GM23338 (cell line): ENCODE data around the gene PPME1. TPM values are rescaled to one million over a fixed set of nuclear protein-coding genes. Genes with fewer than 3 reads are reported as not detected.

Experiments
- ATAC-seq: fragments of 200-7000 bp; cut with Tn5 transposase; 3 replicates; pipeline ENCODE4 v1.9.1; 2020
- DNase-seq: peaks from one replicate; pipeline ENCODE4 v3.0.0-alpha.2; 2015; ENCODE audit warnings: low spot score
- H2AFZ ChIP-seq: fragments of 200-600 bp; sonication (generic); 2 replicates; pipeline ENCODE4 v1.8.0; 2016; ENCODE audit warnings: antibody characterized with exemption, mild to moderate bottlenecking, moderate library complexity
- H3F3A ChIP-seq: fragments of 200-600 bp; sonication (generic); replicated peaks from 2 replicates; pipeline ENCODE4 v1.8.0; 2017; ENCODE audit warnings: antibody characterized with exemption, mixed run types, low read depth
- H3K27ac ChIP-seq: fragments of 200-600 bp; sonication (generic); 2 replicates; pipeline ENCODE4 v1.6.1; 2016; ENCODE audit warnings: low read depth
- H3K27me3 ChIP-seq: fragments of 200-600 bp; sonication (generic); 2 replicates; pipeline ENCODE4 v1.8.0; 2016; ENCODE audit warnings: mild to moderate bottlenecking, mixed run types, moderate library complexity; ENCODE audit not compliant: insufficient read depth
- H3K36me3 ChIP-seq: fragments of 200-600 bp; sonication (generic); 2 replicates; pipeline ENCODE4 v1.8.0; 2016; ENCODE audit warnings: mild to moderate bottlenecking; ENCODE audit not compliant: insufficient read depth
- H3K4me1 ChIP-seq: fragments of 200-600 bp; sonication (generic); 2 replicates; pipeline ENCODE4 v1.8.0; 2016; ENCODE audit warnings: mild to moderate bottlenecking, moderate library complexity; ENCODE audit not compliant: insufficient read depth
- H3K4me2 ChIP-seq: fragments of 200-600 bp; sonication (generic); 2 replicates; pipeline ENCODE4 v1.7.1; 2017; ENCODE audit warnings: mixed run types
- H3K4me3 ChIP-seq: fragments of 200-600 bp; sonication (generic); 2 replicates; pipeline ENCODE4 v1.6.1; 2016; ENCODE audit warnings: mixed run types
- H3K79me2 ChIP-seq: fragments of 200-600 bp; sonication (generic); replicated peaks from 2 replicates; pipeline ENCODE4 v1.8.0; 2017; ENCODE audit warnings: mild to moderate bottlenecking; ENCODE audit not compliant: insufficient read depth
- H3K9me2 ChIP-seq: fragments of 200-600 bp; sonication (generic); 2 replicates; pipeline ENCODE4 v1.8.0; 2017; ENCODE audit not compliant: insufficient read depth
- H4K20me1 ChIP-seq: fragments of 200-600 bp; sonication (generic); replicated peaks from 2 replicates; pipeline ENCODE4 v1.8.0; 2017; ENCODE audit warnings: mild to moderate bottlenecking; ENCODE audit not compliant: insufficient read depth
- H3K27ac Mint-ChIP-seq: 2 replicates; pipeline ENCODE4 v1.8.0; 2020; ENCODE audit warnings: inconsistent platforms, mild to moderate bottlenecking, moderate library complexity, mixed read lengths
- H3K27me3 Mint-ChIP-seq: 3 replicates; pipeline ENCODE4 v1.8.0; 2022; ENCODE audit warnings: low read depth, mild to moderate bottlenecking, moderate library complexity, mixed read lengths, inconsistent platforms; ENCODE audit not compliant: insufficient read depth, poor library complexity
- H3K36me3 Mint-ChIP-seq: 3 replicates; pipeline ENCODE4 v1.8.0; 2021; ENCODE audit warnings: low read depth, mild to moderate bottlenecking, inconsistent platforms, moderate library complexity, mixed read lengths
- H3K4me1 Mint-ChIP-seq: 3 replicates; pipeline ENCODE4 v1.8.0; 2020; ENCODE audit warnings: mild to moderate bottlenecking, inconsistent platforms, mixed read lengths
- H3K4me3 Mint-ChIP-seq: 3 replicates; pipeline ENCODE4 v1.8.0; 2021; ENCODE audit warnings: moderate library complexity, mild to moderate bottlenecking, inconsistent platforms, mixed read lengths
- H3K9me3 Mint-ChIP-seq: 3 replicates; pipeline ENCODE4 v1.8.0; 2020; ENCODE audit warnings: moderate library complexity, mild to moderate bottlenecking, inconsistent platforms, mixed read lengths
- CREB1 ChIP-seq: fragments of 250-450 bp; sonication (Bioruptor Pico); IDR thresholded peaks from 2 replicates; pipeline ENCODE4 v1.5.0; 2020; ENCODE audit warnings: low read depth, mild to moderate bottlenecking, moderate library complexity
- EZH2 ChIP-seq: fragments of 200-600 bp; sonication (generic); IDR thresholded peaks from one replicate; pipeline ENCODE4 v1.8.0; 2017; ENCODE audit warnings: antibody characterized with exemption, mild to moderate bottlenecking, low read depth; ENCODE audit not compliant: unreplicated experiment
- JUNB ChIP-seq: IDR thresholded peaks from one replicate; pipeline ENCODE4 v1.6.1; 2016; ENCODE audit warnings: antibody characterized with exemption; ENCODE audit not compliant: unreplicated experiment
- NANOG ChIP-seq: IDR thresholded peaks from 2 replicates; pipeline ENCODE4 v1.6.1; 2016; ENCODE audit warnings: antibody characterized with exemption, borderline replicate concordance
- POLR2AphosphoS5 ChIP-seq: IDR thresholded peaks from 2 replicates; pipeline ENCODE4 v1.6.1; 2016; ENCODE audit warnings: antibody characterized with exemption, low read depth
- STAT1 ChIP-seq: IDR thresholded peaks from one replicate; pipeline ENCODE4 v1.6.1; 2016; ENCODE audit warnings: antibody characterized with exemption; ENCODE audit not compliant: unreplicated experiment
- ZNF114 ChIP-seq: fragments of 250-450 bp; sonication (Bioruptor Pico); IDR thresholded peaks from 2 replicates; pipeline ENCODE4 v1.5.0; 2020; ENCODE audit warnings: mild to moderate bottlenecking, moderate library complexity
- ZNF331 ChIP-seq: fragments of 250-450 bp; sonication (Bioruptor Pico); IDR thresholded peaks from 2 replicates; pipeline ENCODE4 v1.5.0; 2020; ENCODE audit warnings: low read depth, mild to moderate bottlenecking, moderate library complexity
- polyA plus RNA-seq: library from polyadenylated mRNA; unstranded; fragments of >200 nt; fragmentation: Nextera tagmentation; extraction: Ambion mirVana; gene quantifications from 2 replicates; pipeline ENCODE4 v1.2.1, GENCODE V29; 2016
- total RNA-seq: library from RNA; depleted of rRNA; stranded (reverse); fragments of >200 nt; shearing (Covaris generic); gene quantifications from 2 replicates; pipeline ENCODE4 v1.2.3, GENCODE V29; 2014
- TF ChIP-seq, protein P1 (sequence below), 2 experiments: fragments of 200-600 bp in 1 of 2; sonication (generic) in 1 of 2; conservative IDR thresholded peaks; 2 replicates each; pipeline versions ENCODE4 v1.5.1 to v1.6.1; 2016 to 2017; ENCODE audit warnings: antibody characterized with exemption in 2 of 2, low read depth in 2 of 2, mild to moderate bottlenecking in 2 of 2, moderate library complexity in 1 of 2
- TF ChIP-seq, protein P2 (sequence below): IDR thresholded peaks from 2 replicates; pipeline ENCODE4 v1.6.1; 2016; ENCODE audit warnings: antibody characterized with exemption
- TF ChIP-seq, protein P3 (sequence below): fragments of 250-450 bp; sonication (Bioruptor Pico); IDR thresholded peaks from 2 replicates; pipeline ENCODE4 v1.5.0; 2020; ENCODE audit warnings: mild to moderate bottlenecking, moderate library complexity
- TF ChIP-seq, protein P4 (sequence below): IDR thresholded peaks from one replicate; pipeline ENCODE4 v1.6.1; 2018; ENCODE audit warnings: antibody characterized with exemption; ENCODE audit not compliant: unreplicated experiment

PPME1 gene
- total and polyA plus RNA-seq, 2 experiments from 2014 or later, result 32.1 to 37.2 TPM

DNA sequence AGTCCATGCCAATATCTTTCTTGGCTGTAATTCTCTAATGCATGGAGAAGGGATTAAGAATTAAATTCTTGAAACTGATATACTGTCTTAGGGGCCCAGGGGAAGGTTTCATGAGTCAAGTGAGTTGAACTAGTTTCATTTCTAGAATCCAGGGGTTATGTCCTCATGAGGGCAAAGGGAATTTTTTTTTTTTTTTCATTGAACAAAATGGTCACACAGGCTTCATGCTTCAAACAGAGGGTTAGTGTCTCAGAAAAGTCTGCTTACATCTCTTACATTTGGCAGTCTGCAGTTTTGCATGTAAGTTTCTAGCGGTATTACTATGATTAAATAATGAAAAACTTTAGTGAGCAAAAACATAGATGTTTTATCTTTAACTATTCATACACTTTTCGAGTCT, 32.9 kb downstream of the PPME1 start (continued):
- TF ChIP-seq, protein P1, sequence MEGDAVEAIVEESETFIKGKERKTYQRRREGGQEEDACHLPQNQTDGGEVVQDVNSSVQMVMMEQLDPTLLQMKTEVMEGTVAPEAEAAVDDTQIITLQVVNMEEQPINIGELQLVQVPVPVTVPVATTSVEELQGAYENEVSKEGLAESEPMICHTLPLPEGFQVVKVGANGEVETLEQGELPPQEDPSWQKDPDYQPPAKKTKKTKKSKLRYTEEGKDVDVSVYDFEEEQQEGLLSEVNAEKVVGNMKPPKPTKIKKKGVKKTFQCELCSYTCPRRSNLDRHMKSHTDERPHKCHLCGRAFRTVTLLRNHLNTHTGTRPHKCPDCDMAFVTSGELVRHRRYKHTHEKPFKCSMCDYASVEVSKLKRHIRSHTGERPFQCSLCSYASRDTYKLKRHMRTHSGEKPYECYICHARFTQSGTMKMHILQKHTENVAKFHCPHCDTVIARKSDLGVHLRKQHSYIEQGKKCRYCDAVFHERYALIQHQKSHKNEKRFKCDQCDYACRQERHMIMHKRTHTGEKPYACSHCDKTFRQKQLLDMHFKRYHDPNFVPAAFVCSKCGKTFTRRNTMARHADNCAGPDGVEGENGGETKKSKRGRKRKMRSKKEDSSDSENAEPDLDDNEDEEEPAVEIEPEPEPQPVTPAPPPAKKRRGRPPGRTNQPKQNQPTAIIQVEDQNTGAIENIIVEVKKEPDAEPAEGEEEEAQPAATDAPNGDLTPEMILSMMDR (conservative IDR thresholded peaks at IDR 0.05; ENCODE audit: low read depth in 2 of 2), result no peak
- TF ChIP-seq EZH2, result no peak
- TF ChIP-seq CREB1, result no peak
- no peak for TF ChIP-seq STAT1
- no peak for TF ChIP-seq ZNF114 (CRISPR knock-in tag)
- no peak for TF ChIP-seq ZNF331 (CRISPR knock-in tag)
- TF ChIP-seq POLR2AphosphoS5, result no peak
- TF ChIP-seq, protein P2, sequence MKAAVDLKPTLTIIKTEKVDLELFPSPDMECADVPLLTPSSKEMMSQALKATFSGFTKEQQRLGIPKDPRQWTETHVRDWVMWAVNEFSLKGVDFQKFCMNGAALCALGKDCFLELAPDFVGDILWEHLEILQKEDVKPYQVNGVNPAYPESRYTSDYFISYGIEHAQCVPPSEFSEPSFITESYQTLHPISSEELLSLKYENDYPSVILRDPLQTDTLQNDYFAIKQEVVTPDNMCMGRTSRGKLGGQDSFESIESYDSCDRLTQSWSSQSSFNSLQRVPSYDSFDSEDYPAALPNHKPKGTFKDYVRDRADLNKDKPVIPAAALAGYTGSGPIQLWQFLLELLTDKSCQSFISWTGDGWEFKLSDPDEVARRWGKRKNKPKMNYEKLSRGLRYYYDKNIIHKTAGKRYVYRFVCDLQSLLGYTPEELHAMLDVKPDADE, result no peak

DNA sequence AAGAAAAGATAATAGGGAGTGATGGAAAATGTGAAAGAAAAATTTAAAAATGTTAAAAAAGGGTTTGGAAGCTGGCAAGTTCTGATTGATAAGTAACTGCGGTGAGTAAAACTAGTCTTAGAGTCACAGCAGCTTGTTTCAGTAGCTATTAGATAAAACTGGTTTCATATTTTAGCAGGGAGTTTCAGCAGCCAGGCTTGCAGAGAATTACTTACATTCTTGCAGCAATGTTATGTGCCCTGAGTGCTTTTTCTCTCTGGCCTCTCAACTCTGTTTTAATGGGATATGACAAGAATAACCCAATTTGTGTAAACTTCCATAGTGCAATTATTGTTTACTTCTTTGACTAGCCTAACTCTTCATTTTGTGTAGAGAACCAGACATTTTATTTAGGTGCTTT, 33.6 kb downstream of the PPME1 start:
- H3K4me1 ChIP-seq, result no peaks in the 10 kb centered on the region
- ATAC-seq, result no peak
- no peak overlapping the region for H3K4me3 ChIP-seq
- no peaks in the 10 kb centered on the region for H3K9me2 ChIP-seq
- Mint-ChIP-seq H3K27ac (no peak overlapping the region), H3K27me3 (no peaks in the 10 kb centered on the region), H3K4me3 (no peak overlapping the region), H3K4me1 (no peaks in the 10 kb centered on the region), H3K36me3 (peaks cover 7% of the 10 kb centered on the region; the same call in 1 of the 3 replicates), H3K9me3 (no peaks in the 10 kb centered on the region)
- H3F3A ChIP-seq, result no peaks in the 10 kb centered on the region
- H3K36me3 ChIP-seq, result no peaks in the 10 kb centered on the region
- H3K27me3 ChIP-seq, result no peaks in the 10 kb centered on the region
- DNase-seq, result no peak
- no peak overlapping the region for H3K4me2 ChIP-seq
- 0 out of 2 replicates have a peak, but pooled peaks cover 3% of the 10 kb centered on the region for H4K20me1 ChIP-seq
- no peak overlapping the region for H3K27ac ChIP-seq
- no peak overlapping the region for H2AFZ ChIP-seq
- 0 out of 2 replicates have a peak, but pooled peaks cover 2% of the 10 kb centered on the region for H3K79me2 ChIP-seq
- no peak for TF ChIP-seq EZH2
- TF ChIP-seq, protein P3, sequence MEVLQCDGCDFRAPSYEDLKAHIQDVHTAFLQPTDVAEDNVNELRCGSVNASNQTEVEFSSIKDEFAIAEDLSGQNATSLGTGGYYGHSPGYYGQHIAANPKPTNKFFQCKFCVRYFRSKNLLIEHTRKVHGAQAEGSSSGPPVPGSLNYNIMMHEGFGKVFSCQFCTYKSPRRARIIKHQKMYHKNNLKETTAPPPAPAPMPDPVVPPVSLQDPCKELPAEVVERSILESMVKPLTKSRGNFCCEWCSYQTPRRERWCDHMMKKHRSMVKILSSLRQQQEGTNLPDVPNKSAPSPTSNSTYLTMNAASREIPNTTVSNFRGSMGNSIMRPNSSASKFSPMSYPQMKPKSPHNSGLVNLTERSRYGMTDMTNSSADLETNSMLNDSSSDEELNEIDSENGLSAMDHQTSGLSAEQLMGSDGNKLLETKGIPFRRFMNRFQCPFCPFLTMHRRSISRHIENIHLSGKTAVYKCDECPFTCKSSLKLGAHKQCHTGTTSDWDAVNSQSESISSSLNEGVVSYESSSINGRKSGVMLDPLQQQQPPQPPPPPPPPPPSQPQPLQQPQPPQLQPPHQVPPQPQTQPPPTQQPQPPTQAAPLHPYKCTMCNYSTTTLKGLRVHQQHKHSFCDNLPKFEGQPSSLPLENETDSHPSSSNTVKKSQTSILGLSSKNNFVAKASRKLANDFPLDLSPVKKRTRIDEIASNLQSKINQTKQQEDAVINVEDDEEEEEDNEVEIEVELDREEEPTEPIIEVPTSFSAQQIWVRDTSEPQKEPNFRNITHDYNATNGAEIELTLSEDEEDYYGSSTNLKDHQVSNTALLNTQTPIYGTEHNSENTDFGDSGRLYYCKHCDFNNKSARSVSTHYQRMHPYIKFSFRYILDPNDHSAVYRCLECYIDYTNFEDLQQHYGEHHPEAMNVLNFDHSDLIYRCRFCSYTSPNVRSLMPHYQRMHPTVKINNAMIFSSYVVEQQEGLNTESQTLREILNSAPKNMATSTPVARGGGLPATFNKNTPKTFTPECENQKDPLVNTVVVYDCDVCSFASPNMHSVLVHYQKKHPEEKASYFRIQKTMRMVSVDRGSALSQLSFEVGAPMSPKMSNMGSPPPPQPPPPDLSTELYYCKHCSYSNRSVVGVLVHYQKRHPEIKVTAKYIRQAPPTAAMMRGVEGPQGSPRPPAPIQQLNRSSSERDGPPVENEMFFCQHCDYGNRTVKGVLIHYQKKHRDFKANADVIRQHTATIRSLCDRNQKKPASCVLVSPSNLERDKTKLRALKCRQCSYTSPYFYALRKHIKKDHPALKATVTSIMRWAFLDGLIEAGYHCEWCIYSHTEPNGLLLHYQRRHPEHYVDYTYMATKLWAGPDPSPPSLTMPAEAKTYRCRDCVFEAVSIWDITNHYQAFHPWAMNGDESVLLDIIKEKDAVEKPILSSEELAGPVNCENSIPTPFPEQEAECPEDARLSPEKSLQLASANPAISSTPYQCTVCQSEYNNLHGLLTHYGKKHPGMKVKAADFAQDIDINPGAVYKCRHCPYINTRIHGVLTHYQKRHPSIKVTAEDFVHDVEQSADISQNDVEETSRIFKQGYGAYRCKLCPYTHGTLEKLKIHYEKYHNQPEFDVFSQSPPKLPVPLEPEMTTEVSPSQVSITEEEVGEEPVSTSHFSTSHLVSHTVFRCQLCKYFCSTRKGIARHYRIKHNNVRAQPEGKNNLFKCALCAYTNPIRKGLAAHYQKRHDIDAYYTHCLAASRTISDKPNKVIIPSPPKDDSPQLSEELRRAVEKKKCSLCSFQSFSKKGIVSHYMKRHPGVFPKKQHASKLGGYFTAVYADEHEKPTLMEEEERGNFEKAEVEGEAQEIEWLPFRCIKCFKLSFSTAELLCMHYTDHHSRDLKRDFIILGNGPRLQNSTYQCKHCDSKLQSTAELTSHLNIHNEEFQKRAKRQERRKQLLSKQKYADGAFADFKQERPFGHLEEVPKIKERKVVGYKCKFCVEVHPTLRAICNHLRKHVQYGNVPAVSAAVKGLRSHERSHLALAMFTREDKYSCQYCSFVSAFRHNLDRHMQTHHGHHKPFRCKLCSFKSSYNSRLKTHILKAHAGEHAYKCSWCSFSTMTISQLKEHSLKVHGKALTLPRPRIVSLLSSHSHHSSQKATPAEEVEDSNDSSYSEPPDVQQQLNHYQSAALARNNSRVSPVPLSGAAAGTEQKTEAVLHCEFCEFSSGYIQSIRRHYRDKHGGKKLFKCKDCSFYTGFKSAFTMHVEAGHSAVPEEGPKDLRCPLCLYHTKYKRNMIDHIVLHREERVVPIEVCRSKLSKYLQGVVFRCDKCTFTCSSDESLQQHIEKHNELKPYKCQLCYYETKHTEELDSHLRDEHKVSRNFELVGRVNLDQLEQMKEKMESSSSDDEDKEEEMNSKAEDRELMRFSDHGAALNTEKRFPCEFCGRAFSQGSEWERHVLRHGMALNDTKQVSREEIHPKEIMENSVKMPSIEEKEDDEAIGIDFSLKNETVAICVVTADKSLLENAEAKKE (CRISPR knock-in tag), result no peak
- TF ChIP-seq ZNF331 (CRISPR knock-in tag), result no peak
- TF ChIP-seq, protein P4, sequence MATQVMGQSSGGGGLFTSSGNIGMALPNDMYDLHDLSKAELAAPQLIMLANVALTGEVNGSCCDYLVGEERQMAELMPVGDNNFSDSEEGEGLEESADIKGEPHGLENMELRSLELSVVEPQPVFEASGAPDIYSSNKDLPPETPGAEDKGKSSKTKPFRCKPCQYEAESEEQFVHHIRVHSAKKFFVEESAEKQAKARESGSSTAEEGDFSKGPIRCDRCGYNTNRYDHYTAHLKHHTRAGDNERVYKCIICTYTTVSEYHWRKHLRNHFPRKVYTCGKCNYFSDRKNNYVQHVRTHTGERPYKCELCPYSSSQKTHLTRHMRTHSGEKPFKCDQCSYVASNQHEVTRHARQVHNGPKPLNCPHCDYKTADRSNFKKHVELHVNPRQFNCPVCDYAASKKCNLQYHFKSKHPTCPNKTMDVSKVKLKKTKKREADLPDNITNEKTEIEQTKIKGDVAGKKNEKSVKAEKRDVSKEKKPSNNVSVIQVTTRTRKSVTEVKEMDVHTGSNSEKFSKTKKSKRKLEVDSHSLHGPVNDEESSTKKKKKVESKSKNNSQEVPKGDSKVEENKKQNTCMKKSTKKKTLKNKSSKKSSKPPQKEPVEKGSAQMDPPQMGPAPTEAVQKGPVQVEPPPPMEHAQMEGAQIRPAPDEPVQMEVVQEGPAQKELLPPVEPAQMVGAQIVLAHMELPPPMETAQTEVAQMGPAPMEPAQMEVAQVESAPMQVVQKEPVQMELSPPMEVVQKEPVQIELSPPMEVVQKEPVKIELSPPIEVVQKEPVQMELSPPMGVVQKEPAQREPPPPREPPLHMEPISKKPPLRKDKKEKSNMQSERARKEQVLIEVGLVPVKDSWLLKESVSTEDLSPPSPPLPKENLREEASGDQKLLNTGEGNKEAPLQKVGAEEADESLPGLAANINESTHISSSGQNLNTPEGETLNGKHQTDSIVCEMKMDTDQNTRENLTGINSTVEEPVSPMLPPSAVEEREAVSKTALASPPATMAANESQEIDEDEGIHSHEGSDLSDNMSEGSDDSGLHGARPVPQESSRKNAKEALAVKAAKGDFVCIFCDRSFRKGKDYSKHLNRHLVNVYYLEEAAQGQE, result no peak
- TF ChIP-seq JUNB, result no peak
- TF ChIP-seq NANOG, result no peak
- TF ChIP-seq, protein P2, result no peak
- TF ChIP-seq POLR2AphosphoS5, result no peak
